SK-N-SH (cell line): ENCODE results near the gene PHF21B. TPM values are rescaled to one million over a fixed set of nuclear protein-coding genes. Genes with fewer than 3 reads are reported as not detected.

Source experiments
- CTCF ChIA-PET: fragments of 300-600, 350-600 bp; formaldehyde crosslinking; extraction: SDS; loops from one replicate; lab custom pipeline; 2021; lab: Yijun Ruan, JAX
- POLR2A ChIA-PET: fragments of 350-600 bp; sonication (Branson Sonifier 250); formaldehyde crosslinking; extraction: SDS; loops from one replicate; lab custom pipeline; 2020; ENCODE audit warnings: antibody characterized with exemption, inconsistent platforms; lab: Yijun Ruan, JAX
- DNase-seq: peaks from one replicate; pipeline ENCODE4 v3.0.0; 2012
- H2AFZ ChIP-seq: fragments of 200-600 bp; sonication (generic); 2 replicates; pipeline ENCODE4 v1.8.1; 2016; ENCODE audit warnings: antibody characterized with exemption, mild to moderate bottlenecking, low read depth
- H3F3A ChIP-seq: fragments of 200-600 bp; sonication (generic); replicated peaks from 2 replicates; pipeline ENCODE3; 2016; ENCODE audit warnings: antibody characterized with exemption, mild to moderate bottlenecking; ENCODE audit not compliant: insufficient read depth
- H3K27ac ChIP-seq, 2 experiments: fragments of 200-500 bp in 1 of 2; fragments of 200-600 bp in 1 of 2; sonication (Bioruptor generic) in 1 of 2; sonication (generic), shearing (Covaris generic) in 1 of 2; 2 replicates each; pipeline versions ENCODE4 v1.5.1 to v1.6.1; 2014 to 2016; ENCODE audit warnings: low read depth in 2 of 2, inconsistent platforms in 1 of 2, low read length in 1 of 2, mild to moderate bottlenecking in 1 of 2, mixed read lengths in 1 of 2
- H3K27me3 ChIP-seq: fragments of 200-600 bp; sonication (generic), shearing (Covaris generic); 2 replicates; pipeline ENCODE4 v1.6.1; 2016; ENCODE audit warnings: mixed run types; ENCODE audit not compliant: insufficient read depth
- H3K36me3 ChIP-seq, 2 experiments: fragments of 200-500 bp in 1 of 2; fragments of 200-600 bp in 1 of 2; sonication (Bioruptor generic) in 1 of 2; sonication (generic) in 1 of 2; replicated peaks in 1 of 2; 2 replicates each; pipeline versions ENCODE3 to v1.5.1; 2014 to 2016; ENCODE audit warnings: low read length in 1 of 2, mild to moderate bottlenecking in 1 of 2; ENCODE audit not compliant: insufficient read depth in 2 of 2, control insufficient read depth in 1 of 2
- H3K4me1 ChIP-seq, 2 experiments: fragments of 200-500 bp in 1 of 2; fragments of 200-600 bp in 1 of 2; sonication (Bioruptor generic) in 1 of 2; sonication (generic), shearing (Covaris generic) in 1 of 2; 2 replicates each; pipeline versions ENCODE4 v1.5.1 to v1.6.1; 2014 to 2016; ENCODE audit warnings: low read depth in 1 of 2, low read length in 1 of 2, mixed run types in 1 of 2; ENCODE audit not compliant: insufficient read depth in 2 of 2, control insufficient read depth in 1 of 2
- H3K4me2 ChIP-seq: fragments of 200-600 bp; sonication (generic), shearing (Covaris generic); 2 replicates; pipeline ENCODE4 v1.6.1; 2017; ENCODE audit warnings: mixed run types
- H3K4me3 ChIP-seq, 2 experiments: fragments of 200-500 bp in 1 of 2; fragments of 200-600 bp in 1 of 2; sonication (Bioruptor generic) in 1 of 2; sonication (generic), shearing (Covaris generic) in 1 of 2; 2 replicates each; pipeline versions ENCODE4 v1.5.1 to v1.8.1; 2014 to 2016; ENCODE audit warnings: low read depth in 2 of 2, inconsistent platforms in 1 of 2, low read length in 1 of 2, mild to moderate bottlenecking in 1 of 2, mixed read lengths in 1 of 2, moderate library complexity in 1 of 2
- H3K79me2 ChIP-seq: fragments of 200-600 bp; sonication (generic); 2 replicates; pipeline ENCODE4 v1.8.1; 2017; ENCODE audit warnings: mild to moderate bottlenecking; ENCODE audit not compliant: insufficient read depth
- H3K9ac ChIP-seq: fragments of 200-600 bp; sonication (generic); 2 replicates; pipeline ENCODE4 v1.6.1; 2017; ENCODE audit warnings: mixed run types
- H3K9me2 ChIP-seq: fragments of 200-600 bp; sonication (generic); 2 replicates; pipeline ENCODE4 v1.6.1; 2017; ENCODE audit warnings: mixed run types
- H3K9me3 ChIP-seq: fragments of 200-600 bp; sonication (generic); 2 replicates; pipeline ENCODE4 v1.6.1; 2017; ENCODE audit warnings: mixed run types, mild to moderate bottlenecking, moderate library complexity
- H4K20me1 ChIP-seq: fragments of 200-600 bp; sonication (generic); 2 replicates; pipeline ENCODE4 v1.6.1; 2017; ENCODE audit warnings: mild to moderate bottlenecking, mixed run types; ENCODE audit not compliant: insufficient read depth
- EP300 ChIP-seq, 2 experiments: IDR thresholded peaks; 2 replicates each; pipeline versions ENCODE4 v1.4.0 to v1.6.1; 2012; ENCODE audit warnings: borderline replicate concordance in 1 of 2, low read depth in 1 of 2, low read length in 1 of 2
- EZH2phosphoT487 ChIP-seq: fragments of 200-600 bp; sonication (generic); IDR thresholded peaks from 2 replicates; pipeline ENCODE4 v1.6.1; 2017; ENCODE audit warnings: low read depth, mixed run types, mild to moderate bottlenecking, antibody characterized with exemption, moderate library complexity, borderline replicate concordance
- FOSL2 ChIP-seq: IDR thresholded peaks from 2 replicates; pipeline ENCODE4 v1.4.0; 2012; ENCODE audit warnings: low read depth, mild to moderate bottlenecking, moderate library complexity, borderline replicate concordance
- GATA2 ChIP-seq: sonication (generic); formaldehyde crosslinking; IDR thresholded peaks from 2 replicates; pipeline ENCODE4 v1.5.0; 2020; ENCODE audit warnings: mild to moderate bottlenecking, missing genetic modification reagents
- MEF2A ChIP-seq: IDR thresholded peaks from 2 replicates; pipeline ENCODE4 v1.4.0; 2012; ENCODE audit warnings: low read depth, borderline replicate concordance
- NFIC ChIP-seq: IDR thresholded peaks from 2 replicates; pipeline ENCODE4 v1.4.0; 2012; ENCODE audit warnings: borderline replicate concordance
- RAD21 ChIP-seq: IDR thresholded peaks from 2 replicates; pipeline ENCODE4 v1.6.1; 2012; ENCODE audit warnings: mild to moderate bottlenecking, low read length
- RCOR1 ChIP-seq: fragments of 150-350 bp; IDR thresholded peaks from 2 replicates; pipeline ENCODE4 v1.6.1; 2017; ENCODE audit warnings: antibody characterized with exemption, low read length
- TEAD4 ChIP-seq: IDR thresholded peaks from 2 replicates; pipeline ENCODE4 v1.4.0; 2012; ENCODE audit warnings: mild to moderate bottlenecking, borderline replicate concordance; ENCODE audit not compliant: insufficient read depth
- WGBS: methylation state at CpG from one replicate; pipeline ENCODE4 v1.1.6; 2017; ENCODE audit warnings: low lambda C conversion rate; 5-methylcytosine and 5-hydroxymethylcytosine counted together
- polyA plus RNA-seq, 3 experiments: library from polyadenylated mRNA; depleted of rRNA; stranded (reverse); fragments of >200 nt; gene quantifications; 2 replicates each; pipeline ENCODE4 v1.2.3, GENCODE V29; 2012
- TF ChIP-seq, protein P1 (sequence below): fragments of 200-600 bp; sonication (generic); IDR thresholded peaks from 2 replicates; pipeline ENCODE4 v1.6.1; 2017; ENCODE audit warnings: antibody characterized with exemption, mild to moderate bottlenecking, moderate library complexity
- TF ChIP-seq, protein P2 (sequence below): IDR thresholded peaks from 2 replicates; pipeline ENCODE4 v1.4.0; 2012; ENCODE audit warnings: low read depth, borderline replicate concordance
- TF ChIP-seq, protein P3 (sequence below): IDR thresholded peaks from 2 replicates; pipeline ENCODE4 v1.4.0; 2012; ENCODE audit warnings: low read depth
- TF ChIP-seq, protein P4 (sequence below): IDR thresholded peaks from 2 replicates; pipeline ENCODE4; 2012

The PHF21B gene
- polyA plus RNA-seq, 1 of the 3 experiments (the other 2 are of a cell fraction) = 0.76 TPM

DNA sequence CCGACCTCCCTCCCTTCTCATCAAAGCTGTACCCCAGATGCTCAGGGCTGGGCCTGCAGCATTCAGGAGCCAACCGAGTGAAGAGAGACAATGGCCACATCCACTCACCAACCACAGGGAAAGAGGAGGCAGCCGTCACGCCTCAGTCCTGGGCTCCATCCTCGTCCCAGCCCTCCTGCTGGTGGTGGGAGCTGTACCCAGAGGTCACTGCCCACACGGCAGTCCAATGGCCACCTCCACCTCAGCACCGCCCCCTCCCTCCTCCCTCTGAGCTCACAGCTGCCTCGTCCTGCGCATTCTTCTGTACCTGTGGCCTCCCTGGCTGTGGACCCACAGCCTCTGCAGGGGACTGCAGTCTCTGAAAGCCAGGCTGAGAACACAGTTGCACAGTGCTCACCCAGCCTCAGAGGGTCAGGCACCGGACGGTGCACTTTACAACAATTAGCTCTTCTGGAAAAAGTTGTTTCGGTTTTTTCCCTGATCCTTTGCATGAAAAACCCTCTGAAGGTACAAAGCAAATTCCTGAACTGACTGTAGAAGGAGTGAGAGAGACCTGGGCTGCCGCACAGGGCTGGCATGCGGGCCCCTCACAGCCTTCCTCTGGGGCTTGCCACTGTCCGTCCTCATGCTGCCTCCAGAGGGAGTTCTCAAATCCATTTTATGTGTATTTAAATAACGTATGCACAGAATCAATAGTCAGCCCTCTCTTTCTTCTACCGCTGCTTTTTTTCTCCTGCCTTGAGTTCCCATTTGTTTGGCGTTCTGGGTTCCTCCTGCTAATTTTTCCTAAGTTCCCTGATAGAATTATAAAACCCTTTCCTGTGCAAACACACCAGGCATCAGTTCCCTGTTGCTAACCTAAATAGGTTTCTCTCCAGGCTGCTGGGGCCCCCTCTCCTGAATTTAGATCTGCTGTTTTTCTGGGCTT, 52.7 kb downstream of the PHF21B start:
- Histone ChIP-seq H3K27me3 (0 out of 2 replicates have a peak, but pooled peaks cover 5% of the 10 kb centered on the region), H3F3A (no peaks in the 10 kb centered on the region), H3K36me3 (no peaks in the 10 kb centered on the region), H2AFZ (no peak overlapping the region), H3K9me2 (no peaks in the 10 kb centered on the region), H3K9me3 (no peaks in the 10 kb centered on the region), H3K4me2 (no peak overlapping the region), H4K20me1 (no peaks in the 10 kb centered on the region), H3K27ac (no peak overlapping the region), H3K4me1 (peaks cover 0 to 5% of the 10 kb centered on the region in 2 experiments; a peak in 1 of 4 replicates), H3K9ac (no peak overlapping the region), H3K4me3 (no peak overlapping the region), H3K79me2 (no peaks in the 10 kb centered on the region)
- POLR2A ChIA-PET = no interaction called here
- 75% methylated on average over 11 of the region's 18 CpGs for WGBS
- no peak for DNase-seq
- CTCF ChIA-PET = interaction anchor here (0.8 kb wide), 1 partner anchor 18 kb away, joined by 5 read pairs; no protein-coding TSS in a partner anchor
- no peak for TF ChIP-seq NFIC
- TF ChIP-seq, protein P1, sequence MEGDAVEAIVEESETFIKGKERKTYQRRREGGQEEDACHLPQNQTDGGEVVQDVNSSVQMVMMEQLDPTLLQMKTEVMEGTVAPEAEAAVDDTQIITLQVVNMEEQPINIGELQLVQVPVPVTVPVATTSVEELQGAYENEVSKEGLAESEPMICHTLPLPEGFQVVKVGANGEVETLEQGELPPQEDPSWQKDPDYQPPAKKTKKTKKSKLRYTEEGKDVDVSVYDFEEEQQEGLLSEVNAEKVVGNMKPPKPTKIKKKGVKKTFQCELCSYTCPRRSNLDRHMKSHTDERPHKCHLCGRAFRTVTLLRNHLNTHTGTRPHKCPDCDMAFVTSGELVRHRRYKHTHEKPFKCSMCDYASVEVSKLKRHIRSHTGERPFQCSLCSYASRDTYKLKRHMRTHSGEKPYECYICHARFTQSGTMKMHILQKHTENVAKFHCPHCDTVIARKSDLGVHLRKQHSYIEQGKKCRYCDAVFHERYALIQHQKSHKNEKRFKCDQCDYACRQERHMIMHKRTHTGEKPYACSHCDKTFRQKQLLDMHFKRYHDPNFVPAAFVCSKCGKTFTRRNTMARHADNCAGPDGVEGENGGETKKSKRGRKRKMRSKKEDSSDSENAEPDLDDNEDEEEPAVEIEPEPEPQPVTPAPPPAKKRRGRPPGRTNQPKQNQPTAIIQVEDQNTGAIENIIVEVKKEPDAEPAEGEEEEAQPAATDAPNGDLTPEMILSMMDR = peak; percentile 22; the same call in 1 of the 2 replicates

DNA sequence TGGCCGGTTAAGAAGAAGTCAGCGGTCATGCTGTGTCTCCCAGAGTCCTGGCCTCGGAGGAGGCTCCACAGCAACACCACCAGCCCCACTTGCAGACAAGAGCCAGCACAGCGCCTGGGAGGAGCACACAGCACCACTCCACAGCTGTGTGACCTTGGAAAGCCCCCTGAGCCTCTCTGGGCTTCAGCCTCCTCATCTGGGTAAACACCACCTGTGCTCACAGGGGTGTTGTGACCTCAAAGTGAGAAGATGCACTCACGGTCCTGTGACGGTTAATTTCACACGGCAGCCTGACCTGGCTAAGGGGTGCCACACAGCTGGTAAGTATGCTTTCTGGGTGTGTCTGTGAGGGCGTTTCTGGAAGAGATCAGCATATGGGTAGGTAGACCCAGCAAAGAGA, 54.7 kb downstream of the PHF21B start:
- DNase-seq = no peak
- H3K4me1 ChIP-seq = peaks cover 0 to 5% of the 10 kb centered on the region in 2 experiments; a peak in 1 of 4 replicates
- ChIA-PET POLR2A (no interaction called here), CTCF (interaction anchor here (1.0 to 2.4 kb wide), 3 partner anchors 10 to 141 kb away, joined by 3 to 6 read pairs (median 6); no protein-coding TSS in a partner anchor)
- no peak overlapping the region for H3K4me2 ChIP-seq
- 66% methylated on average over 5 of the region's 8 CpGs for WGBS
- no peaks in the 10 kb centered on the region for H3K9me2 ChIP-seq
- 0 out of 2 replicates have a peak, but pooled peaks cover 5% of the 10 kb centered on the region for H3K27me3 ChIP-seq
- no peaks in the 10 kb centered on the region for H3K36me3 ChIP-seq
- H3K27ac ChIP-seq = no peak overlapping the region
- no peak overlapping the region for H3K4me3 ChIP-seq
- no peak overlapping the region for H3K9ac ChIP-seq
- no peaks in the 10 kb centered on the region for H3F3A ChIP-seq
- H3K79me2 ChIP-seq = no peaks in the 10 kb centered on the region
- TF ChIP-seq GATA2 (no peak), EZH2phosphoT487 (no peak), FOSL2 (no peak), RCOR1 (no peak), NFIC (no peak), EP300 (IDR thresholded peaks at IDR 0.05; ENCODE audit: borderline replicate concordance in 1 of 2, low read depth in 1 of 2, low read length in 1 of 2) (no peak), MEF2A (no peak), TEAD4 (no peak), RAD21 (no peak)
- TF ChIP-seq, protein P2, sequence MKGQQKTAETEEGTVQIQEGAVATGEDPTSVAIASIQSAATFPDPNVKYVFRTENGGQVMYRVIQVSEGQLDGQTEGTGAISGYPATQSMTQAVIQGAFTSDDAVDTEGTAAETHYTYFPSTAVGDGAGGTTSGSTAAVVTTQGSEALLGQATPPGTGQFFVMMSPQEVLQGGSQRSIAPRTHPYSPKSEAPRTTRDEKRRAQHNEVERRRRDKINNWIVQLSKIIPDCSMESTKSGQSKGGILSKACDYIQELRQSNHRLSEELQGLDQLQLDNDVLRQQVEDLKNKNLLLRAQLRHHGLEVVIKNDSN = no peak
- TF ChIP-seq, protein P3, sequence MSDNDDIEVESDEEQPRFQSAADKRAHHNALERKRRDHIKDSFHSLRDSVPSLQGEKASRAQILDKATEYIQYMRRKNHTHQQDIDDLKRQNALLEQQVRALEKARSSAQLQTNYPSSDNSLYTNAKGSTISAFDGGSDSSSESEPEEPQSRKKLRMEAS = no peak
- TF ChIP-seq, protein P4, sequence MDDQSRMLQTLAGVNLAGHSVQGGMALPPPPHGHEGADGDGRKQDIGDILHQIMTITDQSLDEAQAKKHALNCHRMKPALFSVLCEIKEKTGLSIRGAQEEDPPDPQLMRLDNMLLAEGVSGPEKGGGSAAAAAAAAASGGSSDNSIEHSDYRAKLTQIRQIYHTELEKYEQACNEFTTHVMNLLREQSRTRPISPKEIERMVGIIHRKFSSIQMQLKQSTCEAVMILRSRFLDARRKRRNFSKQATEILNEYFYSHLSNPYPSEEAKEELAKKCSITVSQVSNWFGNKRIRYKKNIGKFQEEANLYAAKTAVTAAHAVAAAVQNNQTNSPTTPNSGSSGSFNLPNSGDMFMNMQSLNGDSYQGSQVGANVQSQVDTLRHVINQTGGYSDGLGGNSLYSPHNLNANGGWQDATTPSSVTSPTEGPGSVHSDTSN = no peak
- TF ChIP-seq, protein P1 = no peak
- H3K9me3 ChIP-seq = no peaks in the 10 kb centered on the region
- no peaks in the 10 kb centered on the region for H4K20me1 ChIP-seq
- H2AFZ ChIP-seq = no peak overlapping the region
